Measurements from ENCODE around the gene SLC35E3.
A peak's percentile ranks its signal among the peaks of the same experiment; 100 is the strongest.
"Not testable (repeated sequence)": the region's sequence is repeated elsewhere in the genome, so short reads cannot be mapped to it uniquely, and the experiment has no call there.

SLC35E3 gene

DNA sequence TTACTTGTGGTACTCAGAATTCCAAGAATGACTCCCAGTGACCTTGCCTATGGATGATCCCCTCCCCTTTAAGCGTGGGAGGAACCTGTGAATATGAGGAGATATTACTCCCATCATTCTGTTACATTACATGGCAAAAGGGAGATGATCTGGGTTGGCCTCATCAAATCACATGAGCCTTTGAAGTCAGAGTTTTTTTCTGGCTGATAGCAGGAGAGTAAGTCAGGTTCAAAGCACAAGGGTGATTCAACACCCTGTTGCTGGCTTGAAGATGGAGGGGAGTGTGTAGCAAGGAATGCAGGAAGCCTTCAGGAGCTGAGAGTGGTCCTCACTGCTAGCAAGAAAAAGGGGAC lies 52.9 kb downstream of the SLC35E3 start:
- DNase-seq, result no peak

DNA sequence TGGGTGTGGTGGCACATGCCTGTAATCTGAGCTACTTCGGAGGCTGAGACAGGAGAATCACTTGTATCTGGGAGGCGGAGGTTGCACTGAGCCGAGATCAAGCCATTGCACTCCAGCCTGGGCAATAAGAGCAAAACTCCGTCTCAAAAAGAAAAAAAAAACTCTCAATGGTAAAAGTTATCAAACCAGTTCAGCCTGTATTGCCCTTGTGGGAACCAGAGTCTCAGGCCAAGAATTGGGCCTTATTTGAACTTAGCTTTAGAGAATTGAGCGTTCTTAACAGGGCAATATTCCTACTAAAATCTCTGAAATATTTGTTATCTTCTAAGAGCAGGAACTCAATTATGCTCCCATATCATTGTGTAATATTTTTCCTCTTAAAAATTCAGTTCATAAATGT lies 54.3 kb downstream of the SLC35E3 start:
- no peak for DNase-seq

DNA sequence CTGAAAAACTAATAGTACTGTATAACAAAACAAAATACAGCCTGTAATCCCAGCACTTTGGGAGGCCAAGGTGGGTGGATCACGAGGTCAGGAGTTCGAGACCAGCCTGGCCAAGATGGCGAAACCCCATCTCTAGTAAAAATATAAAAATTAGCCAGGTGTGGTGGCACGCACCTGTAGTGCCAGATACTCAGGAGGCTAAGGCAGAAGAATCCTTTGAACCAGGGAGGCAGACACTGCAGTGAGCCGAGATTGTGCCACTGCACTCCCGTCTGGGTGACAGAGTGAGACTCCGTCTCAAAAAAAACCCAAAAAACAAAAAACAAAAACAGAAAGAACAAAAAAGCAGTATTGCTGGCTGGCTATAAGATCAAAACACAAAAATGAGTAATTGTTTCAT lies 55.1 kb downstream of the SLC35E3 start:
- not testable (repeated sequence) for DNase-seq

DNA sequence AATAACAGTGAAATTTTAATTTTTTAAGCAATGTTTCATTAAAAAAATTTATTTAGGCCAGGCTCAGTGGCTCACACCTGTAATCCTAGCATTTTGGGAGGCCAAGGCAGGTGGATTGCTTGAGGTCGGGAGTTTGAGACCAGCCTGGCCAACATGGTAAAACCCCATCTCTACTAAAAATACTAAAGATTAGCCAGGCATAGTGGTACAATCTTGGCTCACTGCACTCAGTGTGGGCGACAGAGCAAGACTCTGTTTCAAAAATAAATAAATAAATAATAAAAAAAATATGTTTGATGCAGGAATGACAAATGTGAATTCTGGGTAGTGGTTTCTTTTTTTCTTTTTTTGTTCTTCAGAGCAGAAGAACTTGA lies 56.4 kb downstream of the SLC35E3 start:
- not testable (repeated sequence) for DNase-seq

DNA sequence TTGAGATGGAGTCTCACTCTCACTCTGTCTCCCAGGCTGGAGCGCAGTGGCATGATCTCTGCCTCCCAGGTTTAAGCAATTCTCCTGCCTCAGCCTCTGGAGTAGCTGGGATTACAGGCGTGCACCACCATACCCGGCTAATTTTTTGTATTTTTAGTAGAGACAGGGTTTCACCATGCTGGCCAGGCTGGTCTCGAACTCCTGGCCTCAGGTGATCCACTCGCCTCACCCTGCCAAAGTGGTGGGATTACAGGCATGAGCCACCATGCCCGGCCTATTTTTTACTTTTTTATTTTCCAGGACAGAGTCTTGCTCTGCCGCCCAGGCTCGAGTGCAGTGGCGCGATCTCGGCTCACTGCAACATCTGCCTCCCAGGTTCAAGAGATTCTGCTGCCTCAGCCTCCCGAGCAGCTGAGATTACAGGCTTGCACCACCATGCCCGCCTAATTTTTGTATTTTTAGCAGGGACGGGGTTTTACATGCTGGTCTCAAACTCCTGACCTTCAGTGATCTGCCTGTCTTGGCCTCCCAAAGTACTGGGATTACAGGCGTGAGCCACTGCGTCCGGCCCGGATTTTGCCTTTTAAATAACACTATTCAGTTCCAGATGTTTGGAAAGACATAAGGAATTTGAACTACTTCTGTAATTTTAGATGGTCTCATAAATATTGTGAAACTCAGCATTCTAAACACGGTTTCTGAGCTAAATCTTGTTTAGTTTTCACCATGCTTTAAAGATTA lies 57.1 kb downstream of the SLC35E3 start:
- not testable (repeated sequence) for DNase-seq

DNA sequence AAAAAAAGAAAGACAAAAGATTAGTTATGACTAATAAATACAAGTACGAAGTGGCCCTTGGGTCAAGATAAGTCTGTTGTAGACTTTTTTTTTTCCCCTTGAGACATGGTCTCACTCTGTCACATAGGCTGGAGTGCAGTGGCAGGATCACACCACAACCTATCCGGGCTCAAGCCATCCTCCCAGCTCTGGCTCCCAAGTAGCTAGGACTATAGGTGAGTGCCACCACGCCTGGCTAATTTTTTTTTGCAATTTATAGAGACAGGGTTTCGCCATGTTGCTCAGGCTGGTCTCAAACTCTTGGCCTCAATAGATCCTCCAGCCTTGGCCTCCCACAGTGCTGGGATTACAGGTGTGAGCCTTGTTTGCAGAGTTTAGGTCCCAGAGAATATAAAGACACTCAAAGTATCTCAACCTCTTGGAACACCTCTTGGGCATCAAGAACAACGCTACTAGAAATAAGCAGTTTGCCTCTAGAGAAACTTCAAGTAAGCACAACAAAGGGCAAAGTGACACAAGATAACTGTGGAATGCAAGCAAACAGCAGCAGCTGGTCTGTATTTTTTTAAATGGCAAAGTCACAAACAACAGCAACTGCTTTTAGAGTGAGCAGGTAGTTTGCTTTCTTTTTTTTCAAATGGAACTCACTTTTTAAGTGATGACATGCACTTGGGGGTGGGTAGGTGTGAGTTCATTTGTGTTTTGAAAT lies 58.1 kb downstream of the SLC35E3 start:
- DNase-seq, result no peak

DNA sequence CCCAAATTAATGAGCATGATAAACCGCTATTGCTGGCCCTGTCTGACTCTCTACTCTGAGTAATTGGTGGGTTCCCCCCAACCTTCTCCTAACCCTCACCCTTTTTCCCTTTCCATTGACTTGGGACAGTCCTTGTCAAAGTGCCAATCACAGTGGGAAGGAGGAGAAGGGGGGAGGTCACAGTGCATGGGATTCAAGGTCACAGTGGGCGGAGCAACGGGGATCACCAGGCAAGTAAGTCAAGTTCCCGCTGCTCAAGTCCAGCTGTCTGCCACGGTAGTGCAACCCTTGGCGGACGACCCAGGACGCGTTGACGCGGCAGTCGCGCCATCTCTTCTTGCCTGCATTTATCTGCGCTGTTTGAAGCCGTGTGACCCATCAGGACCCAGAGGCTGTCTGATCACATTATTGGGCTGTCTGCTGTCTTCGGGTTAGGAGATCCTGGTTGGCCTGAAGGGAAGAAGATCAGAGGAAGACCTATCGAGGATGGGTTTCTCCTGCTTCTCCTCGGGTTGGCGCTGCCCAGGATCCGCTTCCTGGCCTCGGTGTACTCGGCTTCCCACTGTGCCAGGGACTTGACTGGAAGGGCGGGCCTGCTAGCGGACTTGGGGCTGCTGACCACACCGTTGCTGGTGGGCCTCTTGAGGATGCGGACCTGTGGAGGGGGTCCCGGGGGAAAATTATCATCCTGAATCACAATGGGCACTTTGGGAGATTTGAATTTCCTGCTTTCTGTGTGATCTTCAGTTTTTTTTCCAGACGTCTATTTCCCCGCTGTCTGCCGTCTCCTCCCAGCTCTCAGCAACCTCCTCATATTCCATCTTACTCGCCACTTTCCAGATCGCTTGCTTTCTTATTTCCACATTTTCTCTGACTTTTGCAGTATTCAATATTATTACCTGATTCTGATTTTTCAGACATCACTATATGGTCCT lies 58.9 kb downstream of the SLC35E3 start:
- no peak for DNase-seq

DNA sequence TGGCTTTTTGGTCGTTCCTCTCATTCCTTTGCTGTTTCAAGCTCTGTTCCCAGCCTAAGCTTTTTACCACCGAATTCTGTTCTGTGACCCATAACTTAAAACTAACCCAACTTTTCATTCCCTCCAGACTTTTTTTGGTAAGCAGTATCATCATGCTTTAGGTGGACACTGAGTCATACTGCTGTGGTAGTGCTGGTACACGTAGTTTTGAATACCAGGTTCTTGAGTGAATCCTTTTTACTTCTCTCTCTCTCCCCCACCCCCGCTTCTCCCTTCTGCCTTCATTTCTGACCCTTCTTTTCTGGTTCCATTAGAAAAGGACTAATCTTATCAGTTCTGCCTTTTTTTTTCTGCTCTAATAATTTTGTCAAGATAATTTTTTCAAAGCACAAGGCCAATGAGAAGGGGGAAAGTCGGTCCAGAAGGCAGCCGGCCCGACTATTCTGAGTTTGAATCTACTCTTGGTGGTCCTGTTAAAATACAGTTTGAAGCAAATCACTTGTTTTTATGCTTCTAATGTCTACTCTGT lies 59.7 kb downstream of the SLC35E3 start:
- no peak for DNase-seq

DNA sequence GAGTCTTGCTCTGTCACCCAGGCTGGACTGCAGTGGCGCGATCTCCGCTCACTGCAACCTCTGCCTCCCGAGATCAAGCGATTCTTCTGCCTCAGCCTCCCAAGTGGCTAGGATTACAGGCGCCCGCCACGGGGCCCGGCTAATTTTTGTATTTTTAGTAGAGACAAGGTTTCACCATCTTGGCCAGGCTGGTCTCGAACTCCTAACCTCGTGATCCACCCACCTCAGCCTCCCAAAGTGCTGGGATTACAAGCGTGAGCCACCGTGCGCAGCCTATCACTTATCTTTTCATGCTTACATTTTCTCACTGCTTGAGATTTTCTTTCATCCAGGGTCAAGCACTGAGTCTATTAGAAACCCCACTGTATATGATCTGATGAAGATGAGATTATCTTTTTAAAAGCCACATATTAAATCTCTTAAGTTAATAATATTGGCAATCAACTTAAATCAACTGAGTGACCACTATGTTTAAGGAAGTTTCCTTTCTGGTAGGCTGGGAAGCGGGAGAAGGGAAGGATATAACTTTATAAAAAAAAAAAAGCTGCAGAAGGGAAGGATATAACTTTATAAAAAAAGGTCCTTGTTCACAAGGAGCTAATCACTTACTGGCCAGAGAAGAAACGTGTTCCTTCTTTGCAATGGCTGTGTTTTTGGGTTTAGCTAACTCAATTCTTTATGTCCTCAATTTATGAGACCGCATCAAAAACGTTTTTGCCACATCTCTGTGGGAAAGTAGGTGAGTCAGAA lies 60.7 kb downstream of the SLC35E3 start:
- no peak for DNase-seq

DNA sequence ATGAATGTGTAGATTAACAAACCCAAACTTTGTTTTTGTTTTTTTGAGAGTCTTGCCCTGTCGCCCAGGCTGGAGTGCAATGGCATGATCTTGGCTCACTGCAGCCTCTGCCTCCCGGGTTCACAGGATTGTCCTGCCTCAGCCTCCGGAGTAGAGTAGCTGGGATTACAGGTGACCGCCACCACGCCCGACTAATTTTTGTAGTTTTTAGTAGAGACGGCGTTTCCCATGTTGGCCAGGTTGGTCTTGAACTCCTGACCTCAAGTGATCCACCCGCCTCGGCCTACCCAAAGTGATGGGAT lies 61.2 kb downstream of the SLC35E3 start:
- DNase-seq, result not testable (repeated sequence)

DNA sequence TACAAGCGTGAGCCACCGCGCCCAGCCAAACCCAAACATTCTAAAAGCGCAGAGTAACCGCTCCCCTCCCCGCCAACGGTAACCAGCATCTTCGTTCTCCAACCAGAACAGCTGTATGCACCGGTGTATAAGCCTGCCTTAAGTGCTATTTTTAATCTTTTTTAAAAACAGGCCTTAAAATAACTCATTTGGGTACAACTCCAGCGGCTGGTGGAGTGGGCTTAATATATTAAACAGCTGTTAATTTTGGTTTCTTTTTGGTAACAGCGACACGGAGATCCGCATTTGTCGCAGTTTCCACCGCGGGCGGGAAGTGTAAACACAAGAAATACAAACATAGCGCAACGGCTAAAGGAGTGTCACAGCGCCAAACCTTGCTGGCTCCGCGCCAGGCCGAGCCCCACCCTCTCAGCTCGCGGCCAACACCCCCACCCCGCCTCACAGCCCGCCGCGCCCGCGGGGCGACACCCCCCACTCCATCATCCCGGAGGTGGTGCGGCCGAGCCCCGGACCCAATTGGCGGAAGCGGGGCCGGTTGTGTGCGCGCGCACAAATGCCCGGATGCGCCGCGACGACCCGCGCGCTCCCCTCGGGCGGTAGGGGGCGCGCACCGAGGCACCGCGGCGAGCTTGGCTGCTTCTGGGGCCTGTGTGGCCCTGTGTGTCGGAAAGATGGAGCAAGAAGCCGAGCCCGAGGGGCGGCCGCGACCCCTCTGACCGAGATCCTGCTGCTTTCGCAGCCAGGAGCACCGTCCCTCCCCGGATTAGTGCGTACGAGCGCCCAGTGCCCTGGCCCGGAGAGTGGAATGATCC lies 61.8 kb downstream of the SLC35E3 start, which contains the start of gene MDM2:
Gene MDM2 (plus strand): TSS at position 602 of the 812 bp plus-strand sequence. CDS start 301 bp downstream, outside the sequence.
- DNase-seq, result peak; percentile 95

DNA sequence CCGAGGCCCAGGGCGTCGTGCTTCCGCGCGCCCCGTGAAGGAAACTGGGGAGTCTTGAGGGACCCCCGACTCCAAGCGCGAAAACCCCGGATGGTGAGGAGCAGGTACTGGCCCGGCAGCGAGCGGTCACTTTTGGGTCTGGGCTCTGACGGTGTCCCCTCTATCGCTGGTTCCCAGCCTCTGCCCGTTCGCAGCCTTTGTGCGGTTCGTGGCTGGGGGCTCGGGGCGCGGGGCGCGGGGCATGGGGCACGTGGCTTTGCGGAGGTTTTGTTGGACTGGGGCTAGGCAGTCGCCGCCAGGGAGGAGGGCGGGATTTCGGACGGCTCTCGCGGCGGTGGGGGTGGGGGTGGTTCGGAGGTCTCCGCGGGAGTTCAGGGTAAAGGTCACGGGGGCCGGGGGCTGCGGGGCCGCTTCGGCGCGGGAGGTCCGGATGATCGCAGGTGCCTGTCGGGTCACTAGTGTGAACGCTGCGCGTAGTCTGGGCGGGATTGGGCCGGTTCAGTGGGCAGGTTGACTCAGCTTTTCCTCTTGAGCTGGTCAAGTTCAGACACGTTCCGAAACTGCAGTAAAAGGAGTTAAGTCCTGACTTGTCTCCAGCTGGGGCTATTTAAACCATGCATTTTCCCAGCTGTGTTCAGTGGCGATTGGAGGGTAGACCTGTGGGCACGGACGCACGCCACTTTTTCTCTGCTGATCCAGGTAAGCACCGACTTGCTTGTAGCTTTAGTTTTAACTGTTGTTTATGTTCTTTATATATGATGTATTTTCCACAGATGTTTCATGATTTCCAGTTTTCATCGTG lies 62.6 kb downstream of the SLC35E3 start:
- peak; percentile 40 for DNase-seq

DNA sequence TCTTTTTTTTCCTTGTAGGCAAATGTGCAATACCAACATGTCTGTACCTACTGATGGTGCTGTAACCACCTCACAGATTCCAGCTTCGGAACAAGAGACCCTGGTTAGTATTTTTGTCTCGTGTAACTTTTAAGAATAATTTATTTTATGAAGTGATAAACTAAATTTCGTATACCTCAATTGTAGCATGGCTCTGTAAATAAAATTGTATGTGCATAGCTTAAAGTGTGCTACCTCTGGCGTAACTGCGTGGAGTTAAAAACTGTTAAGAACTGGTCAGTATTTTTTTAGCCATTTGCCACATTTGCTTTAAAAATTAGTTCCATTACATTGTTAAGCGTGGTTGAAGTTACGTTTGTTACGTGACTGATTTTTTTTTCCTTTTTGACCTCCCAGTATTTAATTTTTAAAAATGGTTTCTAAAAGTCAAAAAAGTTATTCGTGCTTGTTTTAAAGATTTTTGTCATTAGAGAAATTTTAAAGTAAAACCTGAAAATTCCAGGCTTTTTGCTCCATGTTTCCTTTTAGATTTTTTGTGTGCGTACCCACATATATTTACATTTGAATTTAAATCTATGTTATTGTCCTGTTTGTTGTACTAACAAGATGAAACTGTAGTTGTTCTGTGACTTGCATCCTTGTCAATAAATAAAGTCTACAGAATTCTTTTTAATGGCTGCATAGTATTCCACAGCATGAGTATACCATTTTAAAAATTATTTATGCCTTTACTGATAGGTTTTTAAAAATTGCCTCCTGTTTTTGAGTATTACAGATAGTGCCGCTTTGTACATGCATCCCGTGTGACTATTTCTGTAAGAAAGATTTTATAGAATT lies 63.4 kb downstream of the SLC35E3 start:
- no peak for DNase-seq

DNA sequence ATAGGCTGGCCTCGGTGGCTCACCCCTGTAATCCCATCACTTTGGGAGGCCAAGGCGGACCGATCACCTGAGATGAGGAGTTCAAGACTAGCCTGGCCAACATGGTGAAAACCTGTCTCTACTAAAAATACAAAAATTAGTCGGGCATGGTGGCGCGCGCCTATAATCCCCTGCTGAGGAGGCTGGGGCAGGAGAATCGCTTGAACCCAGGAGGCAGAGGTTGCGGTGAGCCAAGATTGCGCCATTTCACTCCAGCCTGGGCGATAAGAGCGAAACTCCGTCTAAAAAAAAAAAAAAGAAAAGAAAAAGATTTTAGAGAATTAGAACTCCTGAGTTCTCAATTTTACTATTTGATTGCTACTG lies 64.0 kb downstream of the SLC35E3 start:
- not testable (repeated sequence) for DNase-seq

DNA sequence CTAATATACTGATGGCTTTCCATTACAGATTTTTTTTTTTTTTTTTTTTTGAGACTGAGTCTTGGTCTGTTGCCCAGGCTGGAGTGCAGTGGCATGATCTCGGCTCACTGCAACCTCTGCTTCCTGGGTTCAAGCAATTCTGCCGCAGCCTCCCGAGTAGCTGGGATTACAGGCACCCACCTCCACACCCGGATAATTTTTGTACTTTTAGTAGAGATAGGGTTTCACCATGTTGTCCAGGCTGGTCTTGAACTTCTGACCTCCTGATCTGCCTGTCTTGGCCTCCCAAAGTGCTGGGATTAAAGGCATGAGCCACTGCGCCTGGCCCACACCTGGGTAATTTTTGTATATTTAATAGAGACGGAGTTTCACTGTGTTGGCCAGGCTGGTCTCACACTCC lies 65.6 kb downstream of the SLC35E3 start:
- not testable (repeated sequence) for DNase-seq

DNA sequence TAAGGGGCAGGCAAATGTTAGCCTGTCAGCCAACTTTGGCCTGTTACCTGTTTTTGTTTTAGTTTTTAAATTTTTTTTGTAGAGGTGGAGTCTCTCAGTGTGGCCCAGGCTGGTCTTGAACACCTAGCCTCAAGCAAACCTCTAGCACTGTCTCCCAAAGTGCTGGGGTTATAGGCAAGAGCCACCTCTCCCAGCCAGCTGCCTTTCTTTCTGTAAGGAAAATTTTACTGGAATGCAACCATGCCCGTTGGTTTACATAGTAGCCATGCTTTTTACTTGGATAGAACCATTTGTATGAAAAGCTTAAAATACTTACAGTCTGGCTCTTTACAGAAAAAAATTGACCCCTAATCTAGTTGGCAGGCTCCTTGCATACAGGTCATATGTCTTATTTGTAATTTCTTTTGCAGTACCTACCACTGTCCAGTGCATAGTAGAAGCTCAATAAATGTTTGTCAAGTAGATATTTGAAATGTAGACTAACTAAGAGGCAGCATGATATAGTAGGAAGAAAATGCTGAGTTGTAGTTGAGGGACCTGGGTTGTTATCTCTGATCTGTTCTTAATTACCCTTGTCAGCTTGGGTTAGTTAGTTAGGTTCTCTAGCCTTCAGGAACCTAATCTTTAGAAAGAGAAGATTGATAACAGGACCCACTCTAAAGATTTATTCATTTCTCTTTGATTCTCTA lies 66.7 kb downstream of the SLC35E3 start:
- DNase-seq, result no peak

DNA sequence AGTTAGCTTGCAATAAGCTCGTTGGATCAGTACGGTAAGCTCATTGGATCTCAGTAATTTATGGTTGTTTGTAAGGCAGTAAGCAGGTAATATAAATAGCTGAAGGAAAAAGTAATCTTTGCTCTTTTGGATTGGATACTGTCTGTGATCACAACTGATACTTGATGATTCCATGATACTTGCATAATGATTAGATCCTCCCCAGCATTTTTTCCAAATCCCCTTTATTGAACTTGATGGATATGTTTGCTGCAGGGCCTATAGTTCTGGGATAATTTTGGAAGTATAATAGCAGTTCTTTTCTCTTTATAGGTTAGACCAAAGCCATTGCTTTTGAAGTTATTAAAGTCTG lies 67.2 kb downstream of the SLC35E3 start:
- DNase-seq, result no peak

DNA sequence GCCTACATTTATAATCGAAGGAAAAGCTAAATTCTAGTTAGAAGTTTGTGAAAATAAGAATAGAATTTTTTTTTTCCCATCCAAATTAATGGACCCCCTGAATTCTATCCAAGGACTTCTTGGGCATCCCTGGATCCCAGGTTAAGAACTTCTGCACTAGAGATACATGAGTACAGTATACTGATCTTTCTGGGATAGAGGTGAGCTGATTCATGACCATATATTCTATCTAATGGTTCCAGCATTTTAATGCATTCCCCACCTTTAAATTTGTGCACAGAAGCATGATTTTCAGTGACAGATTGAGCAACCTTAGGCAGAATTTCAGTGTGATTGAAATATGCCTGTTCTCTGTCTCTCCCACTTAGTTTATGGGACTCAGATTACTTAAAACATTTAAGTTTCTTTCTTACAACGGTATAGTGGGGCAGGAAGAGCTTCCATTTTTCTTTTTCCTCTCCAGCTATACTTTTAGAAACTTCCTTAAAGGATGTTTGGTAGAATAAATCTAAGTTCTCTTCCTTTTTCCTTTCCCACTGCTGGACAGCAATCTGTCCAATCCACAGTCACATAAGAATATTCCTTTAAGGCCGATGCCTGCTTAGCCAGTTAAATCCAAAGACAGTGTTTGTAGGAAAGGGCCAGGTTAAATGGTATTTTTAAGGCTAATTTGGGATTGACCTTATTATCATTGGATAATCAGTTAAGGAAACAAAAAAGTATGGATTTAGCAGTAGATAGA lies 68.7 kb downstream of the SLC35E3 start:
- DNase-seq, result no peak
